ENCODE data around the gene NAT14.

DNA sequence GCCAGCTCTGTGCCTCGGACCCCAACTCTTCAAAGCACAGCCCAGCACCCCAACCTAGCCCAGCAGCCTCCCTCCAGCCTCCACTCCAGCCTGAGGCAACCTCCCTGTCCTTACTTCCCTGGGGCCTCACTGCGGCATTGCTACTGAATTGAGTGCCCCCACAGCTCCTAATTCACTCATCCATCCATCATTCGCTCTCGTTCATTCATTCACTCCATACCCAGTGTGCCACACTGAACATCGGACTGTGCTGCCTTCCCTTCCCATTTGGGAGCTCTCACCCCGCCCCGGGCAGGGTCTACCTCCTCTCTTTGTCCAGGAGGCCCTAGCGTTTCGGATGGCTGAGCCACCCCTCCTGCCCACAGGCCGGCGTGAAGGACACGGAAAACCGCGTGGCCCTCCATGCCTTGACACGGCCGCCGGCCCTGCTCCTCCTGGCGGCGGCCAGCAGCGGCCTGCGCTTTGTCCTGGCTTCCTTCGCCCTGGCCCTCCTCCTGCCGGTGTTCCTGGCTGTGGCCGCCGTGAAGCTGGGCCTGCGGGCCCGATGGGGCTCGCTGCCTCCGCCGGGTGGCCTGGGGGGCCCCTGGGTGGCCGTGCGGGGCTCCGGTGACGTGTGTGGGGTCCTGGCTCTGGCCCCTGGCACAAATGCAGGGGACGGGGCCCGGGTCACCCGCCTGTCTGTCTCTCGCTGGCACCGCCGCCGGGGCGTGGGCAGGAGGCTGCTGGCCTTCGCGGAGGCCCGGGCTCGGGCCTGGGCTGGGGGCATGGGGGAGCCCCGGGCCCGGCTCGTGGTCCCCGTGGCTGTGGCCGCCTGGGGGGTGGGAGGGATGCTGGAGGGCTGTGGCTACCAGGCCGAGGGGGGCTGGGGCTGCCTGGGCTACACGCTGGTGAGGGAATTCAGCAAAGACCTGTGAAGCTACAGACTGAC is 1.3 kb downstream of the NAT14 start:
- no peak for TF ChIP-seq POLR2A (IDR thresholded peaks at IDR 0.05; ENCODE audit: low read length)
- TF ChIP-seq GATA1 (IDR thresholded peaks at IDR 0.05; ENCODE audit: low read depth, low read length), result no peak
